Stomach (tissue), 4 donors: ENCODE measurements around the gene ANKLE2.
"Not testable (repeated sequence)": the region's sequence is repeated elsewhere in the genome, so short reads cannot be mapped to it uniquely, and the experiment has no call there.

ENCODE experiments used
- EP300 ChIP-seq: sonication (generic); formaldehyde crosslinking; IDR thresholded peaks from one replicate; pipeline ENCODE4 v1.6.1; 2017; ENCODE audit warnings: antibody characterized with exemption
- POLR2A ChIP-seq, 4 donors: fragments of 450-650 bp; IDR thresholded peaks; one replicate each; pipeline ENCODE4 v1.6.1; 2016; ENCODE audit warnings: antibody characterized with exemption in 4 of 4, control low read depth in 2 of 4, mild to moderate bottlenecking in 1 of 4, moderate library complexity in 1 of 4
- POLR2AphosphoS5 ChIP-seq, 3 donors: sonication (generic); formaldehyde crosslinking; IDR thresholded peaks; one replicate each; pipeline ENCODE4 v1.6.1; 2016; ENCODE audit warnings: antibody characterized with exemption in 3 of 3
- TF ChIP-seq, protein P1 (sequence below), 7 experiments: fragments of 450-650 bp in 4 of 7; fragments of 200-600 bp in 3 of 7; sonication (generic) in 3 of 7; IDR thresholded peaks; one replicate each; pipeline ENCODE4 v1.5.1; 2016 to 2019; ENCODE audit warnings: antibody characterized with exemption in 7 of 7, control low read depth in 2 of 7, mild to moderate bottlenecking in 1 of 7

- not testable (repeated sequence) for TF ChIP-seq POLR2AphosphoS5 (IDR thresholded peaks at IDR 0.05); POLR2A (IDR thresholded peaks at IDR 0.05); EP300
- TF ChIP-seq, protein P1, sequence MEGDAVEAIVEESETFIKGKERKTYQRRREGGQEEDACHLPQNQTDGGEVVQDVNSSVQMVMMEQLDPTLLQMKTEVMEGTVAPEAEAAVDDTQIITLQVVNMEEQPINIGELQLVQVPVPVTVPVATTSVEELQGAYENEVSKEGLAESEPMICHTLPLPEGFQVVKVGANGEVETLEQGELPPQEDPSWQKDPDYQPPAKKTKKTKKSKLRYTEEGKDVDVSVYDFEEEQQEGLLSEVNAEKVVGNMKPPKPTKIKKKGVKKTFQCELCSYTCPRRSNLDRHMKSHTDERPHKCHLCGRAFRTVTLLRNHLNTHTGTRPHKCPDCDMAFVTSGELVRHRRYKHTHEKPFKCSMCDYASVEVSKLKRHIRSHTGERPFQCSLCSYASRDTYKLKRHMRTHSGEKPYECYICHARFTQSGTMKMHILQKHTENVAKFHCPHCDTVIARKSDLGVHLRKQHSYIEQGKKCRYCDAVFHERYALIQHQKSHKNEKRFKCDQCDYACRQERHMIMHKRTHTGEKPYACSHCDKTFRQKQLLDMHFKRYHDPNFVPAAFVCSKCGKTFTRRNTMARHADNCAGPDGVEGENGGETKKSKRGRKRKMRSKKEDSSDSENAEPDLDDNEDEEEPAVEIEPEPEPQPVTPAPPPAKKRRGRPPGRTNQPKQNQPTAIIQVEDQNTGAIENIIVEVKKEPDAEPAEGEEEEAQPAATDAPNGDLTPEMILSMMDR (IDR thresholded peaks at IDR 0.05) = not testable (repeated sequence)
Observed at GRCh38 chr12:132776230-132776625, 14.6 kb upstream of the ANKLE2 start.
